ENCODE measurements around the gene PSD. TPM values are rescaled to one million over a fixed set of nuclear protein-coding genes. Genes with fewer than 3 reads are reported as not detected.

Gene PSD
- total RNA-seq, 1 donor from 2014 or later = 1.4 TPM

- intact Hi-C loops (cut with micrococcal nuclease) = loop anchor here (2.0 kb wide), 1 partner anchor 13 kb away; the partner anchor contains the start of gene NFKB2
Observed at GRCh38 chr10:102408131-102408727, 10.4 kb downstream of the PSD start.

GRCh38 chr10:102407425-102408130 is 11.0 kb downstream of the PSD start:
- intact Hi-C loops (cut with micrococcal nuclease) = loop anchor here (2.0 kb wide), 1 partner anchor 13 kb away; the partner anchor contains the start of gene NFKB2

- intact Hi-C loops (cut with micrococcal nuclease) = no loop called here
Observed at GRCh38 chr10:102406815-102407214, 11.8 kb downstream of the PSD start.

- intact Hi-C loops (cut with micrococcal nuclease) = no loop called here
Observed at GRCh38 chr10:102405632-102406031, 13.0 kb downstream of the PSD start.

GRCh38 chr10:102405108-102405571 is 13.4 kb downstream of the PSD start:
- intact Hi-C loops (cut with micrococcal nuclease) = no loop called here

GRCh38 chr10:102404361-102405107 is 14.1 kb downstream of the PSD start:
- intact Hi-C loops (cut with micrococcal nuclease) = no loop called here

- intact Hi-C loops (cut with micrococcal nuclease) = no loop called here
Observed at GRCh38 chr10:102403115-102403514, 15.5 kb downstream of the PSD start.

- intact Hi-C loops (cut with micrococcal nuclease) = no loop called here
Observed at GRCh38 chr10:102402512-102402896, 16.1 kb downstream of the PSD start.

- intact Hi-C loops (cut with micrococcal nuclease) = no loop called here
Observed at GRCh38 chr10:102401735-102402511, 16.7 kb downstream of the PSD start.

- intact Hi-C loops (cut with micrococcal nuclease) = no loop called here
Observed at GRCh38 chr10:102401342-102401654, 17.3 kb downstream of the PSD start.

- intact Hi-C loops (cut with micrococcal nuclease) = no loop called here
Observed at GRCh38 chr10:102400598-102401341, 17.8 kb downstream of the PSD start.

GRCh38 chr10:102400076-102400475 is 18.5 kb downstream of the PSD start:
- intact Hi-C loops (cut with micrococcal nuclease) = no loop called here

GRCh38 chr10:102399217-102400021 is 19.2 kb downstream of the PSD start:
- intact Hi-C loops (cut with micrococcal nuclease) = loop anchor here (1.0 to 10.0 kb wide), 3 partner anchors 170 to 565 kb away; no protein-coding TSS in a partner anchor

GRCh38 chr10:102398172-102399020 is 20.2 kb downstream of the PSD start:
- intact Hi-C loops (cut with micrococcal nuclease) = loop anchor here (1.0 to 10.0 kb wide), 3 partner anchors 169 to 564 kb away; no protein-coding TSS in a partner anchor

GRCh38 chr10:102397222-102398171 is 21.1 kb downstream of the PSD start:
- intact Hi-C loops (cut with micrococcal nuclease) = loop anchor here (10.0 kb wide), 1 partner anchor 563 kb away; no protein-coding TSS in a partner anchor

GRCh38 chr10:102396730-102397151 is 21.8 kb downstream of the PSD start:
- intact Hi-C loops (cut with micrococcal nuclease) = loop anchor here (10.0 kb wide), 1 partner anchor 562 kb away; no protein-coding TSS in a partner anchor

- intact Hi-C loops (cut with micrococcal nuclease) = loop anchor here (10.0 kb wide), 1 partner anchor 561 kb away; no protein-coding TSS in a partner anchor
Observed at GRCh38 chr10:102396317-102396650, 22.3 kb downstream of the PSD start.
